Measurements from ENCODE around the gene DCP2. TPM values are rescaled to one million over a fixed set of nuclear protein-coding genes. Genes with fewer than 3 reads are reported as not detected.

Gene DCP2
- total RNA-seq = 16.9 and 18.8 TPM in 2 replicates

DNA sequence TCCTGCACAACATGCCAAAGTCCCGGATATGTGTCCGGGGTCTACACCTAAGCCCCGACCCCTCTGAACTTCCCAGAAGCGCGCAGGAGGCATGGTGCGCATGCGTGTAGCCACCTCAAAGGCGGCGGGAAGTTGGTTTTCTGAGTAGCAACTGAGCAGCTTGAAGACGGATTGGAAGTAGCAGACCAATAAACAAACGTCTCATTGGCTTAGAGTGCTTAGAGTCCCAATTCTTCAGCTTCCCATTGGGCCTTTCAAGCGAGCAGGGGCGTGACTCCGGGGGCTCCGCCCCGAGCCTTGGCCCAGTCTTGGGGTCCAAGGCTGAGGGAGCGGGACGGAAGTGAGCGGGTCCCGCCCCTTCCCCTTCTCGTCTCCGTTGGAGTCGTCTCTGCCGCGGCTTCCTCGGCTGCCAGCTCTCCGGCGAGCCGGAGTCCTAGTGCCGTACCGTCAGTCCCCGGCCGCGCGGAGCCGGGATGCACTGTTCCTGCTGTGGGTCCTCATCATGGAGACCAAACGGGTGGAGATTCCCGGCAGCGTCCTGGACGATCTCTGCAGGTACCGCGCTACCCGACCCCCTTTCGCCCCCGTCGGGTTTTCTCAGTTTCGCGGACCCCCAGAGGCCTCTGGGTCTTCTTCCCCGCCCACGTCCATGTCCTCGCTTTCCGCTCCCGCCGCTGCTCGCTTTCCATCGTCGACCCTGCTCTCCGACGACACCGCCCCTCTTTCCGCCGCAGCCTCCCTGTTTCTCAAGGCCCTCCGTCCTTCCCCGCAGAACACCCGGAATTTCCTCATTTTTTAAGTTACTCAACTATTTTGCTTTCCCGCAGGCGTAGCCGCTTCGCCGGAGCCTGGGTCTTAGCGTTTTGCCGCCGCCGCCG lies at the start of gene DCP2:
TSS of gene DCP2 (plus strand) at position 367 of the 878 bp plus-strand sequence. CDS start at position 503, 136 bp downstream.

Other genes starting within 250 kb of the DCP2 start
- gene APC, start 238.9 kb upstream of the DCP2 start, total RNA-seq = 19.2 and 22.1 TPM in 2 replicates
- 72.3 and 77.4 TPM in 2 replicates for gene SRP19, start 115.5 kb upstream of the DCP2 start, total RNA-seq
- gene REEP5, start 54.6 kb upstream of the DCP2 start, total RNA-seq = 32.0 and 45.9 TPM in 2 replicates

Measured in epithelial cell of alveolus of lung (primary cell).